HL-60 (cell line): ENCODE data around the gene ARPC1A.

Experiments
- CTCF ChIP-seq: IDR thresholded peaks from one replicate; pipeline ENCODE4 v1.5.1; 2011; ENCODE audit warnings: low read length, control low read depth, inconsistent platforms; ENCODE audit not compliant: insufficient read depth
- POLR2AphosphoS5 ChIP-seq: IDR thresholded peaks from 2 replicates; pipeline ENCODE4 v1.6.1; 2012; ENCODE audit warnings: low read depth
- REST ChIP-seq: IDR thresholded peaks from 2 replicates; pipeline ENCODE4 v1.6.1; 2012; ENCODE audit warnings: low read depth; ENCODE audit not compliant: insufficient replicate concordance

DNA sequence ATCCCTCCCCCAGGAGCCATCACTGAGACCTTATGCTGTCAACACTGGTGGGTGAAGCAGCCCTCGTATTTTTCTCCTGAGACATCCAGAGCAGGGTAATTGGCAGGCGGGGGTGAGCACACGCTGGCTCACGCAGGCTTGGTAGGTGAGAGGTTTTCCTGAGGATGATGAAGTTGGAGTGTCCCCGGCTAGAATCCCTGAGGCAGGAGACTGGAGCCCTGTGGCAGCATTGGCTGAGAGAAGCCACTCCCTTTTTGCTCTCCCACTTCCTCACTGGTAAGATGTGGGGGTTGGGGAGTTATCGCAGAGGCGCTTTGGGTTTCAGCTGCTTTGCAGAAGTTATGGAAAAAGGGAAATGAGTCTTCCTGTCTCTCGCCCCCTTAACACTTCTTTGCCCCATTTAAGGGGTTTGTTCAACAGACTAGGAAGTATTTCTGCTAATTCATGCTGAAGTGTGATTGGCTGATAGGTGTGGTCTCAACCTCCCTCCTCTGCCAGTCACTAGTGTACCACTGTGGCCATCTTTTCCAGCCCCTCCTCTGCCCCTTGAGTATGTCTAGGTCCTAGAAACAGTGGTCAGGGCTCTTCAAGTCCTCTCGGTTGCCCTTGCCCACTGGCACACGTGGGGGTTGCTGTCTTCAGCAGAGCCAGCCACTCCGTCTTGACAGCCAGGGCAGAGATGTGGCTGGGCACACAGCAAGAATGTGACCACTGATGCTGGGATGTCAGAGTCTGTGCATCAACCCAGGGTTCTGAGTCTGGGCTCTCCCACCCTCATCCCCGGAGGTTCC, 54.5 kb downstream of the ARPC1A start:
- no peak for TF ChIP-seq CTCF
- no peak for TF ChIP-seq REST
- TF ChIP-seq POLR2AphosphoS5 = peak; percentile 63
